ENCODE data around the gene GALNT12.

The GALNT12 gene

DNA sequence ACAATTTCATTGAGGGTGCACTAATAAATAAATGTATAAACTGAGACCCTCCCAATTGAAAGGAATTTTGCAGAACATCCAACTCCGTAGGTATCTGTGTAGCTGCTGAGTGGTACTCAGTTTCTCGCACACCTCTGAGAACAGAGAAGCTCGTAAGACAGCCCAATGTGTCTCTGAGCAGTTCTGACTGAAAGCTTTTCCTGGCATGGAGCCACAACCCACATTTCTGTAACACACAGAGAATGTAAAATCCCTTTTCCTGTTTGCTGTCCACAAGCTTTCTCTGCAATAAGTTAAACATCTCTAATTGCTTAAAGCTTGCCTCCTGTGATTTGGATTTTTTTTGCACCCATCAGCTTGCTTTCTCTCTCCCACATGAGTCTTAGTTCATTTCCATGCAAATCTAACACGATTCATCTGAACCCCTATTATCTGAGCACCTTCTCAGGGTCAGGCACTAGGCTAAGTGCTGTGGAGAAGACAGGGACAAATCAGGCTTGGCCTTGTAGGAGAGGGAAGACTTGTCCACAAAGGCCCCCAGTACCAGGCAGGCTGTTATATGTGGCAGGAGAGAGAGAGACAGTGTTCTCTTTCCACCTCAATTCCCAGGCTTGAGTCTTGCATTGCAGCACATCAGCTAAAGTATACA lies 92.1 kb downstream of the GALNT12 start:
- WGBS, 2 experiments: 89 to 96% methylated on average over 4 of the region's 4 CpGs
- H3K4me3 ChIP-seq (ENCODE audit: insufficient read depth, low read depth, low read length): no peak overlapping the region
- H3K27me3 ChIP-seq (ENCODE audit: control insufficient read depth, insufficient read depth, low read length, poor library complexity, severe bottlenecking): no peaks in the 10 kb centered on the region
- H3K27ac ChIP-seq (ENCODE audit: insufficient read depth, low read depth, low read length, poor library complexity, severe bottlenecking): no peak overlapping the region
- no peaks in the 10 kb centered on the region for H3K9me3 ChIP-seq (ENCODE audit: control insufficient read depth, low read length)
- no peaks in the 10 kb centered on the region for H3K4me1 ChIP-seq (ENCODE audit: control insufficient read depth, insufficient read depth, low read length)
- no peaks in the 10 kb centered on the region for H3K36me3 ChIP-seq (ENCODE audit: control insufficient read depth, insufficient read depth, low read length)
